Activated B cell treated with CpG ODN at 0.5 μM for 24 hours (primary cell): Measurements from ENCODE around the gene KRT7. TPM values are rescaled to one million over a fixed set of nuclear protein-coding genes. Genes with fewer than 3 reads are reported as not detected.

Experiments used
- ATAC-seq: fragments of 200-7000 bp; cut with Tn5 transposase; one replicate; pipeline ENCODE4 v1.10.0; 2021; ENCODE audit warnings: low read depth, mild to moderate bottlenecking, moderate library complexity
- CTCF ChIA-PET: fragments of 350-600 bp; sonication (Branson Sonifier 250); formaldehyde crosslinking; loops from one replicate; lab custom pipeline; 2021; ENCODE audit warnings: antibody characterized with exemption; lab: Charles Lee
- POLR2A ChIA-PET: fragments of 350-600 bp; sonication (Branson Sonifier 250); formaldehyde crosslinking; loops from one replicate; lab custom pipeline; 2021; ENCODE audit warnings: antibody characterized with exemption; lab: Charles Lee
- DNase-seq: peaks from one replicate; pipeline ENCODE4 v3.0.0; 2022
- H3K27ac Mint-ChIP-seq: one replicate; pipeline ENCODE4 v1.8.0; 2020; ENCODE audit warnings: mixed read lengths
- H3K27me3 Mint-ChIP-seq: one replicate; pipeline ENCODE4 v1.8.0; 2021; ENCODE audit warnings: mixed read lengths
- H3K36me3 Mint-ChIP-seq: one replicate; pipeline ENCODE4 v1.8.0; 2021; ENCODE audit warnings: low read depth, mixed read lengths
- H3K4me1 Mint-ChIP-seq: one replicate; pipeline ENCODE4 v1.8.0; 2021; ENCODE audit warnings: mixed read lengths
- H3K4me3 Mint-ChIP-seq: one replicate; pipeline ENCODE4 v1.8.0; 2020; ENCODE audit warnings: mild to moderate bottlenecking, mixed read lengths
- H3K9me3 Mint-ChIP-seq: one replicate; pipeline ENCODE4 v1.8.0; 2020; ENCODE audit warnings: mixed read lengths
- CTCF ChIP-seq: fragments of 200-600 bp; IDR thresholded peaks from one replicate; pipeline ENCODE4 v1.8.0; 2022; ENCODE audit warnings: antibody characterized with exemption, mild to moderate bottlenecking
- intact Hi-C: fragments of 100-400 bp; cut with micrococcal nuclease; formaldehyde crosslinking; loops from one replicate; pipeline ENCODE4 v1.15.1; 2024
- total RNA-seq: library from RNA; stranded (reverse); gene quantifications from 2 replicates; pipeline ENCODE4 v1.2.3, GENCODE V29; 2022

KRT7 gene
- total RNA-seq, 1 donor from 2014 or later: 1.1 TPM

- Mint-ChIP-seq H3K4me1 (peaks cover 4% of the 10 kb centered on the region), H3K27ac (no peak within 1 kb of the TSS), H3K4me3 (no peak within 1 kb of the TSS), H3K9me3 (no peaks in the 10 kb centered on the region), H3K27me3 (peaks cover 38% of the 10 kb centered on the region), H3K36me3 (no peaks in the 10 kb centered on the region)
- ATAC-seq (no peak), DNase-seq (no peak)
- no peak for TF ChIP-seq CTCF
- ChIA-PET POLR2A (no interaction called here), CTCF (no interaction called here)
- intact Hi-C loops: no loop called here
These were observed 58.4 kb downstream of the KRT7 start, which contains the start of gene KRT81 for GRCh38 chr12:52291267-52291935. Gene KRT81, minus strand, starts transcription at chr12:52291534. Its CDS starts 69 bp downstream, at chr12:52291465.

DNA sequence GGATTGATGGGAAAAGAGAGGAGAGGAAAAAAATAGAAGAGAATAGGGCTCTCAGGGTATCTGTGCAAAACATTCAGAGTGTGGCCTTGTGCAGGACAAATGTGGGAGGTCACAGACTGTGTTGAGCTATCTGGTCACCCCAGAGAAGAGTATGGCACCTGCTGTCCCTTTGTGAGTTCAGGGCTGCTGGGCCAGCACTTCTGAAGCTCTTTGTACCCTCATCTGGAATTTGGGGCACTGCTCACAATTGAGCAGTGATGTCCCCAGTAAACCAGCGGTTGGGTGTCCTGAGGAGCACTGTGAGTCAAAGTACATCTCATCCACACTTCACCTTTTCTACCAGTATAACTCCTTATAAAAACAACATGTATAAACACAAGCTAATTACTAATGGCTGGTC is 60.9 kb downstream of the KRT7 start:
- no peak overlapping the region for H3K4me3 Mint-ChIP-seq
- ATAC-seq: no peak
- DNase-seq: no peak
- intact Hi-C loops: no loop called here
- no peaks in the 10 kb centered on the region for H3K4me1 Mint-ChIP-seq
- H3K36me3 Mint-ChIP-seq: no peaks in the 10 kb centered on the region
- CTCF ChIA-PET: no interaction called here
- no peak for TF ChIP-seq CTCF
- H3K27me3 Mint-ChIP-seq: peaks cover 31% of the 10 kb centered on the region
- no peak overlapping the region for H3K27ac Mint-ChIP-seq
- no peaks in the 10 kb centered on the region for H3K9me3 Mint-ChIP-seq
- POLR2A ChIA-PET: no interaction called here

DNA sequence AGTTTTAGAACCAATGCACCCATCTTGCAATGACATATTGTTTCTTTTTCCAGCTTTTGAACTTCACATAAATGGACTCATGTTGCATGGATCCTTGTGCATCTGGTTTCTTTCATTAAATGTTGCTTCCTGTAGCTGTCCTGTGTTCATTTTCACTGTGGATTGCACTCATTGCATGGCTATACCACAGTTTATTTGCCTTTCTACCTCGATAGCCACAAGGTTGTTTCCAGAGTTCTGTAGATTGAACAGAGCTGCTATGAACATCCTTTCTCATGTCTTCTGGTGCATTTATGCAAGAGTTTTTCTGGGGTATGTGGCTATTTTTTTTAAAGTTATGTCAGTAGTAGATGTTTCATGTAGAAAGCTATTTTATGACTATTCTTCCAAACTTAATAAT is 61.8 kb downstream of the KRT7 start:
- ATAC-seq (no peak), DNase-seq (no peak)
- Mint-ChIP-seq H3K4me3 (no peak overlapping the region), H3K9me3 (no peaks in the 10 kb centered on the region), H3K27ac (no peak overlapping the region), H3K36me3 (no peaks in the 10 kb centered on the region), H3K27me3 (peaks cover 31% of the 10 kb centered on the region), H3K4me1 (no peaks in the 10 kb centered on the region)
- ChIA-PET POLR2A (no interaction called here), CTCF (no interaction called here)
- no peak for TF ChIP-seq CTCF
- intact Hi-C loops: no loop called here

DNA sequence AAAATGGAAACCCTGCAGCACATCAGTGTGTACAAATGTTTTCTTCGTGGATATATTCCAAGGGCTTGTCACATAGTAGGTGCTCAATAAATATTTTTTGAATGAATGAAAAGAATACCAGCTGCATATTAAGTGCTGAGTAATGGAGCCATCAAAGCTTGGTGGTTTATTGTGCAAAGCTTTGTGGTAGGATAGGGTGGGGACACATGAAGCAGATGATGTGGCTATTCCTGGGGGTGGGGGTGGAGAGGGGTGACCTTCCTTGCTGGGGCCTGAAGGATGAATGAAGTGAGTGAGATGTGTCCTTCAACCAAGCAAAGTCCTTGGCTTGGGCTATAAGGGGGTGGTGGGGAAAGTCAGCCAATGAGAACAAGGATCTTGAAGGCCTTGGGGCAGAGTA is 62.6 kb downstream of the KRT7 start:
- ChIA-PET POLR2A (no interaction called here), CTCF (no interaction called here)
- no peaks in the 10 kb centered on the region for H3K36me3 Mint-ChIP-seq
- no peak for ATAC-seq
- H3K9me3 Mint-ChIP-seq: no peaks in the 10 kb centered on the region
- no peak for TF ChIP-seq CTCF
- no peak overlapping the region for H3K27ac Mint-ChIP-seq
- no peak for DNase-seq
- H3K4me1 Mint-ChIP-seq: no peaks in the 10 kb centered on the region
- peaks cover 31% of the 10 kb centered on the region for H3K27me3 Mint-ChIP-seq
- intact Hi-C loops: no loop called here
- H3K4me3 Mint-ChIP-seq: no peak overlapping the region

DNA sequence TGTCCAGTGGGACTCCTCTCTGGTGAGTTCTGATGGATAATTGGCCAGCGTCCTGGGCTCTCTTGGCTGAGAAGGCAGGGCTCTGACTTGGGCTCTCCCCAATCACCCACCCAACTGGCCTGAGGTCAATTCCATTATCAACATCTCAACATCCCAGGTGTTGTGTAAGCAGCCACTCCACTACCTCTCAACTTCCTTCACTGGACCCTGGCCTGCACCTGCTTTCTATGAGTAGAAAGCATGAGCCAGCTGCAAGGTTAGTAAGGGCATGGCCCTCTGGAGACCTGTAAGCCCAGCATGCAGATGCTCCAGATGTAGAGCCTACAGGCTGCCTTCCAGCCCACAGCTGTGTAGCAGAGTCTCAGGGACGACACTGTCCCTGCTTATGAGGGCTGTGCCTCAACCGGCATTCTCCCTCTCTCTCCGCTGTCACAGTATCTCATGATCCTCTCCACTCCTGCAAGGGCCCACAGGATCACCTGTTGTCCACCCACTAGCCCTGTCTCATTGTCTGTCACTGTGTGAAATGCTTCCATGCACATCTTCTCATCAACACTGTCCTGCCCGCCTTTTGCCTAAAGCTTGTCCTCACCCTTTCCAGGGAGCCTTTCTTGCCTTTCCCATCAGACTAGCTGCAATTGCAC is 63.7 kb downstream of the KRT7 start:
- Mint-ChIP-seq H3K27ac (no peak overlapping the region), H3K4me1 (no peaks in the 10 kb centered on the region), H3K27me3 (peaks cover 27% of the 10 kb centered on the region), H3K9me3 (no peaks in the 10 kb centered on the region), H3K36me3 (no peaks in the 10 kb centered on the region), H3K4me3 (no peak overlapping the region)
- POLR2A ChIA-PET: no interaction called here
- no peak for DNase-seq
- ATAC-seq: no peak
- CTCF ChIA-PET: no interaction called here
- TF ChIP-seq CTCF: no peak
- intact Hi-C loops: no loop called here

Other genes with a start within 250 kb of the KRT7 start
- gene TAMALIN, start 226.3 kb upstream of the KRT7 start, total RNA-seq: 47.6 and 52.8 TPM in 2 replicates
- gene NR4A1, start 181.8 kb upstream of the KRT7 start, total RNA-seq: 18.8 and 24.2 TPM in 2 replicates
- gene ATG101, start 163.3 kb upstream of the KRT7 start, total RNA-seq: 25.6 and 32.5 TPM in 2 replicates
- 0.24 TPM in 1 of 2 replicates, not detected in the other for gene SMIM41, start 153.5 kb upstream of the KRT7 start, total RNA-seq
- not detected in 2 replicates for gene KRT80, start 41.2 kb upstream of the KRT7 start, total RNA-seq
- not detected in 2 replicates for gene KRT86, start 41.4 kb downstream of the KRT7 start, total RNA-seq
- gene KRT81, start 58.3 kb downstream of the KRT7 start, total RNA-seq: not detected in 2 replicates
- gene KRT83, start 88.2 kb downstream of the KRT7 start, total RNA-seq: not detected in 2 replicates
- gene KRT85, start 134.2 kb downstream of the KRT7 start, total RNA-seq: not detected in 2 replicates
- not detected in 2 replicates for gene KRT84, start 152.4 kb downstream of the KRT7 start, total RNA-seq
- gene KRT82, start 173.1 kb downstream of the KRT7 start, total RNA-seq: not detected in 2 replicates
- not detected in 2 replicates for gene KRT75, start 201.1 kb downstream of the KRT7 start, total RNA-seq
- gene KRT6B, start 218.9 kb downstream of the KRT7 start, total RNA-seq: not detected in 2 replicates
- not detected in 2 replicates for gene KRT6C, start 240.6 kb downstream of the KRT7 start, total RNA-seq